Fibroblast of lung (primary cell): ENCODE data around the gene WDPCP. TPM values are rescaled to one million over a fixed set of nuclear protein-coding genes. Genes with fewer than 3 reads are reported as not detected.

Experiments
- DNase-seq, 2 donors: peaks; one replicate each; pipeline versions ENCODE4 v3.0.0 to v3.0.0-alpha.2; 2010; ENCODE audit warnings: low read depth in 2 of 2
- H2AFZ ChIP-seq: 2 replicates; pipeline ENCODE4 v1.5.1; 2012; ENCODE audit warnings: low read length, control low read depth, inconsistent platforms
- H3K27ac ChIP-seq: 2 replicates; pipeline ENCODE4 v1.5.1; 2011; ENCODE audit warnings: low read length, control low read depth; ENCODE audit not compliant: insufficient read depth
- H3K27me3 ChIP-seq: 2 replicates; pipeline ENCODE4 v1.5.1; 2011; ENCODE audit warnings: mild to moderate bottlenecking, low read length; ENCODE audit not compliant: control insufficient read depth, insufficient read depth
- H3K36me3 ChIP-seq: 2 replicates; pipeline ENCODE4 v1.5.1; 2011; ENCODE audit warnings: low read length; ENCODE audit not compliant: control insufficient read depth, insufficient read depth
- H3K4me1 ChIP-seq: 2 replicates; pipeline ENCODE4 v1.5.1; 2011; ENCODE audit warnings: low read length; ENCODE audit not compliant: control insufficient read depth, insufficient read depth; ENCODE audit errors: extremely low read depth
- H3K4me2 ChIP-seq: 2 replicates; pipeline ENCODE4 v1.5.1; 2011; ENCODE audit warnings: low read length, control low read depth; ENCODE audit not compliant: insufficient read depth; ENCODE audit errors: extremely low read depth
- H3K4me3 ChIP-seq, 4 experiments: fragments of 200-600 bp in 1 of 4; sonication (generic) in 1 of 4; replicated peaks in 1 of 4; 2 replicates each; pipeline ENCODE4 v1.5.1; 2011 to 2016; ENCODE audit warnings: low read length in 4 of 4, low read depth in 3 of 4, mild to moderate bottlenecking in 3 of 4, control low read depth in 2 of 4, inconsistent platforms in 1 of 4, mixed read lengths in 1 of 4; ENCODE audit not compliant: insufficient read depth in 1 of 4; ENCODE audit errors: control extremely low read depth in 1 of 4
- H3K79me2 ChIP-seq: 2 replicates; pipeline ENCODE4 v1.5.1; 2012; ENCODE audit warnings: mild to moderate bottlenecking, low read length, inconsistent platforms; ENCODE audit not compliant: control insufficient read depth, insufficient read depth
- H3K9ac ChIP-seq: 2 replicates; pipeline ENCODE4 v1.5.1; 2011; ENCODE audit warnings: mild to moderate bottlenecking, low read length, control low read depth; ENCODE audit not compliant: insufficient read depth
- H3K9me3 ChIP-seq: 2 replicates; pipeline ENCODE4 v1.5.1; 2012; ENCODE audit warnings: low read depth, low read length; ENCODE audit not compliant: control insufficient read depth, insufficient read depth
- H4K20me1 ChIP-seq: 2 replicates; pipeline ENCODE4 v1.5.1; 2011; ENCODE audit warnings: low read length; ENCODE audit not compliant: control insufficient read depth, insufficient read depth; ENCODE audit errors: extremely low read depth
- EZH2 ChIP-seq: IDR thresholded peaks from 2 replicates; pipeline ENCODE4 v1.5.1; 2012; ENCODE audit warnings: low read length, control low read depth, mild to moderate bottlenecking; ENCODE audit errors: missing control alignments
- polyA plus RNA-seq, 2 donors: library from polyadenylated mRNA; depleted of rRNA in 1 of 2; stranded (reverse) in 1 of 2; unstranded in 1 of 2; fragments of >200 nt; gene quantifications; 2 replicates each; pipeline ENCODE4 v1.2.1, GENCODE V29; 2011 to 2012; ENCODE audit warnings: missing spikeins in 1 of 2
- total RNA-seq: library from RNA; depleted of rRNA; stranded (reverse); fragments of >200 nt; gene quantifications from 2 replicates; pipeline ENCODE4 v1.2.1, GENCODE V29; 2014
- TF ChIP-seq, protein P1 (sequence below), 2 donors: IDR thresholded peaks in 1 of 2; conservative IDR thresholded peaks in 1 of 2; 1 replicate in 1 of 2; 2 replicates in 1 of 2; pipeline ENCODE4 v1.5.1; 2011 to 2012; ENCODE audit warnings: low read length in 2 of 2, control low read depth in 1 of 2, inconsistent platforms in 1 of 2, low read depth in 1 of 2, mild to moderate bottlenecking in 1 of 2

Gene WDPCP
- total and polyA plus RNA-seq, 2 donors (not counting 1 experiment from before 2014, with no cell fraction given): 5.2 to 8.4 TPM

DNA sequence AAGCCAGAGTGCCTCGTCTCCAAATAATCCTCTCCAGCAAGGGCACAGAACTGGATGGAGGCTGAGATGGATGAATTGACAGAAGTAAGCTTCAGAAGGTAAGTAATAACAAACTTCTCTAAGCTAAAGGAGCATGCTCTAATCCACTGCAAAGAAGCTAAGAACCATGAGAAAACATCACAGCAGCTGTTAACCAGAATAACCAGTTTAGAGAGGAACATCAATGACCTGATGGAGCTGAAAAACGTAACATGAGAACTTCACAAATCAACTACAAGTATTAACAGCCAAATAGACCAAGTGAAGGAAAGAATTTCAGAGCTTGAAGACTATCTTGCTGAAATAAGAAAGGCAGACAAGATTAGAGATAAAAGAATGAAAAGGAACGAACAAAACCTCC is 32.3 kb downstream of the WDPCP start:
- TF ChIP-seq, protein P1, sequence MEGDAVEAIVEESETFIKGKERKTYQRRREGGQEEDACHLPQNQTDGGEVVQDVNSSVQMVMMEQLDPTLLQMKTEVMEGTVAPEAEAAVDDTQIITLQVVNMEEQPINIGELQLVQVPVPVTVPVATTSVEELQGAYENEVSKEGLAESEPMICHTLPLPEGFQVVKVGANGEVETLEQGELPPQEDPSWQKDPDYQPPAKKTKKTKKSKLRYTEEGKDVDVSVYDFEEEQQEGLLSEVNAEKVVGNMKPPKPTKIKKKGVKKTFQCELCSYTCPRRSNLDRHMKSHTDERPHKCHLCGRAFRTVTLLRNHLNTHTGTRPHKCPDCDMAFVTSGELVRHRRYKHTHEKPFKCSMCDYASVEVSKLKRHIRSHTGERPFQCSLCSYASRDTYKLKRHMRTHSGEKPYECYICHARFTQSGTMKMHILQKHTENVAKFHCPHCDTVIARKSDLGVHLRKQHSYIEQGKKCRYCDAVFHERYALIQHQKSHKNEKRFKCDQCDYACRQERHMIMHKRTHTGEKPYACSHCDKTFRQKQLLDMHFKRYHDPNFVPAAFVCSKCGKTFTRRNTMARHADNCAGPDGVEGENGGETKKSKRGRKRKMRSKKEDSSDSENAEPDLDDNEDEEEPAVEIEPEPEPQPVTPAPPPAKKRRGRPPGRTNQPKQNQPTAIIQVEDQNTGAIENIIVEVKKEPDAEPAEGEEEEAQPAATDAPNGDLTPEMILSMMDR (conservative IDR thresholded peaks at IDR 0.05 in 1 of 2, IDR thresholded peaks at IDR 0.05 in 1 of 2; ENCODE audit: low read depth in 1 of 2, low read length in 2 of 2): no peak
- TF ChIP-seq EZH2: no peak
- H3K9ac ChIP-seq: no peak overlapping the region
- no peak overlapping the region for H3K4me3 ChIP-seq
- no peak for DNase-seq
- H3K36me3 ChIP-seq: no peaks in the 10 kb centered on the region
- no peaks in the 10 kb centered on the region for H3K79me2 ChIP-seq
- H3K4me2 ChIP-seq: no peak overlapping the region
- H2AFZ ChIP-seq: no peak overlapping the region
- no peaks in the 10 kb centered on the region for H3K27me3 ChIP-seq
- no peaks in the 10 kb centered on the region for H4K20me1 ChIP-seq
- no peak overlapping the region for H3K27ac ChIP-seq
- no peaks in the 10 kb centered on the region for H3K4me1 ChIP-seq
- H3K9me3 ChIP-seq: no peaks in the 10 kb centered on the region

DNA sequence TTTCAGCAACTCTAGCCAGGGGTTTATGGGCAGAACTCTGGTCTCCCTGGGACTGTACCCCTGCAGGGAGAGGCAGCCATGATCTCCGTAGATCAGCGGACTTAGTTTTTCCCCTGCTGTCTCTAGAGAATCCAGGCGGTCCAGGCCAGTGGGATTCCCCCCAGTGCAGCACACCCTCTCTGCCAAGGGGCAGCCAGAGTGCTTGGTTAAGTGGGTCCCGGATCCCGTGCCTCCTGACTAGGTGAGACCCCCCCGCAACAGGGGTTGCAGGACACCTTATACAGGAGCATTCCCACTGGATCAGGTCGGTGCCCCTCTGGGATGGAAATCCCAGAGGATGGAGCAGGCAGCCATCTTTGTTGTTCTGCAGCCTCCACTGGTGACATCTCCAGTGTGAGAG is 33.0 kb downstream of the WDPCP start:
- H3K27ac ChIP-seq: no peak overlapping the region
- no peak overlapping the region for H3K4me3 ChIP-seq
- no peaks in the 10 kb centered on the region for H3K27me3 ChIP-seq
- no peaks in the 10 kb centered on the region for H4K20me1 ChIP-seq
- H3K9ac ChIP-seq: no peak overlapping the region
- TF ChIP-seq, protein P1 (conservative IDR thresholded peaks at IDR 0.05 in 1 of 2, IDR thresholded peaks at IDR 0.05 in 1 of 2; ENCODE audit: low read depth in 1 of 2, low read length in 2 of 2): no peak
- TF ChIP-seq EZH2: no peak
- no peaks in the 10 kb centered on the region for H3K4me1 ChIP-seq
- no peak overlapping the region for H3K4me2 ChIP-seq
- H2AFZ ChIP-seq: no peak overlapping the region
- H3K36me3 ChIP-seq: no peaks in the 10 kb centered on the region
- DNase-seq: no peak
- H3K9me3 ChIP-seq: no peaks in the 10 kb centered on the region
- no peaks in the 10 kb centered on the region for H3K79me2 ChIP-seq

DNA sequence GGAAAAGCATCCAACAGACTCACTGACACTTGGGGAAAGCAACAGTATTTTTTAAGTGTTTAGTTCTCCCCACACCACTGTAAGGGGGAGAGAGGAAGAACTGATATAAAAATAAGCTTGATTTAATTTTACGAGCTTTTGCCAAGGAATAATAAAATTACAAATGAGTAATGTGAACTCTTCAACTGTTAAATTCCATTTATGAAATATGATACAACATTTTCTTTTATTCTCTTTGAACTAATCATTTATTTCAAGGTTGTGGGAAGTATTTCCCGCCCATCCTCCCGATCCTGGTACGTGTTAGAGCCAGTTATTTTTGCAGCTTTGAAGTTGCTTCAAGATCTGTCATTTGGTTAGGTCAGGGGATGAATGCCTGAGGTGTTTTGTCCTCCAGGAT is 35.2 kb downstream of the WDPCP start:
- Histone ChIP-seq H2AFZ (no peak overlapping the region), H4K20me1 (no peaks in the 10 kb centered on the region), H3K4me3 (no peak overlapping the region), H3K4me2 (no peak overlapping the region), H3K36me3 (no peaks in the 10 kb centered on the region), H3K79me2 (no peaks in the 10 kb centered on the region), H3K27ac (no peak overlapping the region), H3K9me3 (no peaks in the 10 kb centered on the region), H3K4me1 (no peaks in the 10 kb centered on the region), H3K27me3 (no peaks in the 10 kb centered on the region), H3K9ac (no peak overlapping the region)
- DNase-seq: peak; percentile 4 to 59
- no peak for TF ChIP-seq EZH2
- TF ChIP-seq, protein P1 (conservative IDR thresholded peaks at IDR 0.05 in 1 of 2, IDR thresholded peaks at IDR 0.05 in 1 of 2; ENCODE audit: low read depth in 1 of 2, low read length in 2 of 2): no peak
